HG03280 (cell line): ENCODE results near the gene HAS3.
"Not testable (repeated sequence)": the region's sequence is repeated elsewhere in the genome, so short reads cannot be mapped to it uniquely, and the experiment has no call there.

Experiments
- ATAC-seq: cut with Tn5 transposase; IDR thresholded peaks from one replicate; pipeline ENCODE4 v1.9.1; 2021; ENCODE audit warnings: mild to moderate bottlenecking, moderate library complexity; ENCODE audit not compliant: unreplicated experiment

HAS3 gene

GRCh38 chr16:69105501-69106361, at the start of gene HAS3:
Gene HAS3 (plus strand): TSS chr16:69105653. CDS start chr16:69109396, 3,743 bp downstream.
- ATAC-seq = peak; percentile 51

GRCh38 chr16:69055980-69056379, 49.5 kb upstream of the HAS3 start:
- no peak for ATAC-seq

GRCh38 chr16:69056421-69056820, 49.0 kb upstream of the HAS3 start:
- ATAC-seq = no peak

DNA sequence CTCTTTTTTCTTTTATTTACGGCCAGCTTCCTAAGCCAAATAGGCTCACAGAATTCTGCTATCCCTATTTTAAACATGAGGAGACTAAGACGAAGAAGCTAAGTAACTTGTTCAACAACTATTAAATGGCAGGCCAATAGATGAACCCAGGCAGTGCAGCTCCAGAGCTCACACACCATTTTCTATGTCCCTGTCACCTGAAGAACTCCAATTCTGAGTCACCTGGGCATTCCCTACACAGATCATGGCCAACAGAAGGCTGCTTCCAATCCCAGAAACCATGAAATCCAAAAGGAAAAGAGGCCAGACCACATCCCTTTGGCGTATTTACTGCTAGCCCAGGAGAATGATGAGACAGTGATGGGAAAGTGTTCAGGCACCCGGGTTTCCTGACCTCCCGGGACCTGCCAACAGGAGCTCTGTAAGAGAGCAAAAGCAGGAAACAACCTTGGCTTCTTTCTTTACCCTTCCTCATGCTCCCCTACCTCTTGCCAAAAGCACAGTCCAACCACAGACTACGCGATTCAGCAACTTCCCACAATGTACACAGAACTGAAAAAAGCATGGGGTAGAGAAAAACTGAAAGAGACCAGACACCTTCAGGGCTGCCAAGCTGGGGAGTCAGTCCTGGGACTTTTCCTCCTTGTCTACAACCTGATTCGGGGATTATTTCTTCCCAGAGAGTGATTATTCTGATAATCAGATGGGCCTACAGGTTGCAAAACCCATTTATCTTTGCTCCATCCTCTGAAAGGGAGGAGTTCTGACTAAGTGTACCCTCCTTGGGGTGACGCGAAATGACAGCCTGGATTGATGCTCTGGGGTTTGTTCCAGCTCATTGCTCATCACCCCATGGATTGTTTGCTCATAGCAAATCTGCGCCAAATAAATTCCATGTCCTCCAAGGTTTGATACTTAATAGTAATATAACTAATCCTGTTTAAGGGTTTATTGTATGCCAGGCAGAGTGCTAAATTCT, 47.8 kb upstream of the HAS3 start:
- no peak for ATAC-seq

DNA sequence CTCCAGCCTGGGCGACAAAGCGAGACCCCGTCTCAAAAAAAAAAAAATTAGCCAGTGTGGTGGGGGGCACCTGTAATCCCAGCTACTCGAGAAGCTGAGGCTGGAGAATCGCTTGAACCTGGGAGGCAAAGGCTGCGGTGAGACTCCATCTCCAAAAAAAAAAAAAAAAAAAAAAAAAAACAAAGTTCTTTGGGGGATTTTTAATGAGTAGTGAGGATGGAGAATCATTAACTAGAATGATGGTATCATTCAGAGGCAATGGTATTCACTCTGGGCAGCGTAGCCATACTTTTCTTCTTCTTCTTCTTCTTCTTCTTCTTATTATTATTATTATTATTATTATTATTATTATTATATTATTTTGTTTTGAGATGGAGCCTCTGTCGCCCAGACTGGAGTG, 42.0 kb upstream of the HAS3 start:
- ATAC-seq = not testable (repeated sequence)

DNA sequence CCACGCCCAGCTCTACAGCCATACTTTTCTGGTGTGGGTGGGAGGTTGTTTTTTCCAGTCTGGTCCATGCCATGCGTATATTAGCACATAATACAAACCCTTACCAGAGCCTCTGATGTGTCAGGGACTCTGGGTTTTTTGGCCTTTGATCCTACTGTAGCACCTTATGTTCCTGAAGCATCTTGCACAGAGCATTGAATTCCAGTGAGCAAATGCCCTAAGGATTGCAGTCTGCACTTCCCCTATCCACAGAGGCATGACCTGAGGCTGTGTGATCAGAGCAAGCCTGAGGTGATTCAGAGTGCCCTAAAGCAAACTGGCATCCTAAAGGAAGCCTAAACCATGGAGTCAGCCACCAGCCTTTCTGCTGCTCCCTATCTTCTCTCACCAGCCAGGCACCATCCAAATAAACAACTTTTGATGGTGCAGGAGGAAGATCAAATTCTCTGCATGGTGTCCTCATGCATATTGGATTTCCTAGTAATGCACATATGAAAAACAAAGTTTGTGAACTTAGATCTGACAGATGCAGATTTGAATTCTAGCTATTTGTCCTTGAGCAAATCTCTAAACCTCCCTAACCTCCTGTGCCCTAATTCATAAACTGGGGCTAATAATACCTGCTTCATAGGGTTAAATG, 41.2 kb upstream of the HAS3 start:
- no peak for ATAC-seq

DNA sequence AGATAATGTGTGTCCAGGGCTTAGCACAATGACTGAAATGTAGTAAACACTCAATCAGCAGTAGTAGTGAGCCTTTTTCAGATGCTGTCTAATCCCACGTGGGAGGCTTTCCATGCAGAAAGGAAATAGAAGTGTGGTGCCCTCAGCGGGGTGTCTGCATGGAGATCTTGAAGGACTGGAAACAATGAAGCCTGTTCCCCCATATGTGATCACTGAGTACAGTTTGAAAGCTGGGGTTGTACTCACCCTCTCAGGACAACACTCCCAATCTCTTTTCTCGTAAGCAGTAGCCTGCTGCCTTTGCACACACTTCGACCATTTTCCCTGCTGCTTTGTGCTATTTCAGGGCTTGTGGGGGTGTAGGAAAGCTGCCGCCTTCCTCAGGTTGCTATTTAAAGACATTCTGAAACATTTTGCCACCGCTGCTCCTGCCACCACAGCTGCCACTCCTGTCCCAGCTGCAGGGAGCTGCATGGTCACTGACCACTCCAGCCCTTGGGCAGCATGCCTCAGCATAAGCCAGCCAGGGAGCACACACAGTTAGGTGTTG, 40.6 kb upstream of the HAS3 start:
- ATAC-seq = no peak

- no peak for ATAC-seq
Measured at GRCh38 chr16:69069504-69069903, 35.9 kb upstream of the HAS3 start.

DNA sequence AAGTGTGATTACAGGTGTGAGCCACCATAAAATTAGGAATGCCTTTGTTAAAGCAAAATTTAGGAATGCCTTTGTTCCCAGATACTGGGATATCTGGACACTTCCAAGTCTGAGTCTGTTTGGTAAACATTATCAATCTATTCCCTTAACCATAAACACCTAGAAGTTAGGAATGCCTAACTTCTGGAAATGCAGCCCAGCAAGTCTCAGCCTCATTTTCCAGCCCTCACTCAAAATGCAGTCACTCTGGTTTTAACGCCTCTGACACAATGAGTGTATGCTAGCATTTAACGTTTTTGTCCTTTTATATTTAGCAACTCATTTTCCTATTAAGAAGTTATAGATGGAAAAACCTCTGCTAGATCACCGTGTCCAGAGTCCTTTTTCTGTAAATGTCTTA, 34.4 kb upstream of the HAS3 start:
- no peak for ATAC-seq

- no peak for ATAC-seq
Measured at GRCh38 chr16:69072640-69072974, 32.8 kb upstream of the HAS3 start.

- ATAC-seq = no peak
Measured at GRCh38 chr16:69073181-69073702, 32.2 kb upstream of the HAS3 start.

- ATAC-seq = no peak
Measured at GRCh38 chr16:69077251-69077650, 28.2 kb upstream of the HAS3 start.

GRCh38 chr16:69078073-69078472, 27.4 kb upstream of the HAS3 start:
- ATAC-seq = no peak

- ATAC-seq = no peak
Measured at GRCh38 chr16:69079697-69080096, 25.8 kb upstream of the HAS3 start.

GRCh38 chr16:69083306-69083941, 22.0 kb upstream of the HAS3 start:
- no peak for ATAC-seq

- no peak for ATAC-seq
Measured at GRCh38 chr16:69084289-69084688, 21.2 kb upstream of the HAS3 start.

- no peak for ATAC-seq
Measured at GRCh38 chr16:69085032-69085695, 20.3 kb upstream of the HAS3 start.

DNA sequence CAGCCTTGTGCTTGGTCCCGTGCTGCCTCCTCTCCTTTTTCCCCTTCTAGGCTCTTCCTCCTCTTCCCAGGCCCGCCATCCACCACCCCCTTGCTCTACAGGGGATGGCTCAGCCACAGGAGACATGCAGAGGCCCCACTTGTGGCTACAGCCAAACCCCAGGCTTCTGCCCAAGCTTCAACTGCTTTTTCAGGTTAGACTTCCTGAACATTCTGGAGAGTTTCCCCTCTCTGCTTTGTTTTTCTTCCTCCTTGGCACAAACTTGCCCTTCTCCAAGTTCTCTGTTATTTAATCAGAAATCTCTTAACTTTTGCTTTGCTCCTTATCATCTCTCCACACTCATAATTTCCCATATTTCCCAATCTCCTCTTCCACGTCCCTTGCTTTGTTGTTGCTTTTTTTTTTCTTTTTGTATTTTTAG, 18.3 kb upstream of the HAS3 start:
- no peak for ATAC-seq

GRCh38 chr16:69088684-69089083, 16.8 kb upstream of the HAS3 start:
- no peak for ATAC-seq
